Keratinocyte (primary cell): ENCODE data around the gene OSBPL8.

Experiments
- EZH2 ChIP-seq: IDR thresholded peaks from one replicate; pipeline ENCODE4 v1.6.1; 2012; ENCODE audit warnings: inconsistent platforms, mild to moderate bottlenecking, low read length, moderate library complexity
- TF ChIP-seq, protein P1 (sequence below), 3 experiments: IDR thresholded peaks in 1 of 3; conservative IDR thresholded peaks in 1 of 3; optimal IDR thresholded peaks in 1 of 3; 2 replicates in 2 of 3; 3 replicates in 1 of 3; pipeline versions ENCODE3 to v1.5.1; 2011; ENCODE audit warnings: low read length in 3 of 3, mild to moderate bottlenecking in 3 of 3, moderate library complexity in 2 of 3, control low read depth in 1 of 3, inconsistent platforms in 1 of 3; ENCODE audit not compliant: insufficient read depth in 2 of 3; ENCODE audit errors: extremely low read depth in 1 of 3

DNA sequence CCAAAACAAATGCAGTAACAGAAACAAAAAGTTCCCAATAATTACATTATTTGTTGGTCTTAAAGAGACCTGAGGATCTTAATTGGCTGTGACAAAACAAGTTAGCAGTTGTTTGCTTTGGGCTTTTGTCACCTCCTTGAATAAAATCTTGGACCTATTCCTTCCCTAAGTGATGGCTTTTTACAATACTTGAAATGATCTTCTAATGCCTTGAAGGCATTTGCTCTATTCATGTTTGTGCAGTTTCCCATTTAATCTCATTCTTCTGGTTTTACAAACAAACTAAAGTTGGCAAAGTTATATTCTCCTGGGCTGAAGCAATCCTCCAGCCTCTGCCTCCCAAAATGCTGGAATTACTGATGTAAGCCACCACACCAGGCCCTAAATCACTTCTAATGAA, 98.8 kb downstream of the OSBPL8 start:
- TF ChIP-seq, protein P1, sequence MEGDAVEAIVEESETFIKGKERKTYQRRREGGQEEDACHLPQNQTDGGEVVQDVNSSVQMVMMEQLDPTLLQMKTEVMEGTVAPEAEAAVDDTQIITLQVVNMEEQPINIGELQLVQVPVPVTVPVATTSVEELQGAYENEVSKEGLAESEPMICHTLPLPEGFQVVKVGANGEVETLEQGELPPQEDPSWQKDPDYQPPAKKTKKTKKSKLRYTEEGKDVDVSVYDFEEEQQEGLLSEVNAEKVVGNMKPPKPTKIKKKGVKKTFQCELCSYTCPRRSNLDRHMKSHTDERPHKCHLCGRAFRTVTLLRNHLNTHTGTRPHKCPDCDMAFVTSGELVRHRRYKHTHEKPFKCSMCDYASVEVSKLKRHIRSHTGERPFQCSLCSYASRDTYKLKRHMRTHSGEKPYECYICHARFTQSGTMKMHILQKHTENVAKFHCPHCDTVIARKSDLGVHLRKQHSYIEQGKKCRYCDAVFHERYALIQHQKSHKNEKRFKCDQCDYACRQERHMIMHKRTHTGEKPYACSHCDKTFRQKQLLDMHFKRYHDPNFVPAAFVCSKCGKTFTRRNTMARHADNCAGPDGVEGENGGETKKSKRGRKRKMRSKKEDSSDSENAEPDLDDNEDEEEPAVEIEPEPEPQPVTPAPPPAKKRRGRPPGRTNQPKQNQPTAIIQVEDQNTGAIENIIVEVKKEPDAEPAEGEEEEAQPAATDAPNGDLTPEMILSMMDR (optimal IDR thresholded peaks at IDR 0.05 in 1 of 3, IDR thresholded peaks at IDR 0.05 in 1 of 3, conservative IDR thresholded peaks at IDR 0.05 in 1 of 3; ENCODE audit: extremely low read depth in 1 of 3, insufficient read depth in 2 of 3, low read length in 3 of 3): no peak
- no peak for TF ChIP-seq EZH2
